SK-N-MC (cell line): ENCODE measurements around the gene ZNF90.

Experiments
- EZH2 ChIP-seq: fragments of 200-600 bp; sonication (generic); IDR thresholded peaks from one replicate; pipeline ENCODE4 v1.6.1; 2017; ENCODE audit warnings: antibody characterized with exemption
- FOXP2 ChIP-seq: optimal IDR thresholded peaks from 2 replicates; pipeline ENCODE3; 2011; ENCODE audit warnings: mild to moderate bottlenecking, moderate library complexity; ENCODE audit not compliant: insufficient read depth; ENCODE audit errors: extremely low read length, control extremely low read depth
- POLR2AphosphoS5 ChIP-seq: IDR thresholded peaks from 2 replicates; pipeline ENCODE4 v1.6.1; 2012; ENCODE audit warnings: mild to moderate bottlenecking, low read depth, low read length, borderline replicate concordance

GRCh38 chr19:20162821-20163220 is 85.0 kb downstream of the ZNF90 start:
- TF ChIP-seq POLR2AphosphoS5 (no peak), EZH2 (no peak), FOXP2 (no peak)
